AG10803 (cell line): ENCODE measurements around the gene DCUN1D2.

Source experiments
- DNase-seq: peaks from one replicate; pipeline ENCODE4 v3.0.0; 2010; ENCODE audit warnings: low read depth
- H3K4me3 ChIP-seq: 2 replicates; pipeline ENCODE4 v1.5.1; 2011; ENCODE audit warnings: mild to moderate bottlenecking, low read length, control low read depth
- CTCF ChIP-seq: conservative IDR thresholded peaks from 2 replicates; pipeline ENCODE4 v1.5.1; 2011; ENCODE audit warnings: mild to moderate bottlenecking, low read length, control low read depth, inconsistent platforms

DCUN1D2 gene

GRCh38 chr13:113464476-113464875 lies 26.0 kb downstream of the DCUN1D2 start:
- no peak for TF ChIP-seq CTCF

GRCh38 chr13:113461022-113461751 lies 29.3 kb downstream of the DCUN1D2 start:
- TF ChIP-seq CTCF = no peak
- no peak overlapping the region for H3K4me3 ChIP-seq
- DNase-seq = no peak

More at GRCh38 chr13:113464476-113464875, 26.0 kb downstream of the DCUN1D2 start:
- no peak overlapping the region for H3K4me3 ChIP-seq
- no peak for DNase-seq

- no peak for DNase-seq
- no peak for TF ChIP-seq CTCF
- no peak overlapping the region for H3K4me3 ChIP-seq
Measured at GRCh38 chr13:113460599-113460998, 29.9 kb downstream of the DCUN1D2 start.

GRCh38 chr13:113460064-113460555 lies 30.4 kb downstream of the DCUN1D2 start:
- H3K4me3 ChIP-seq = no peak overlapping the region
- no peak for TF ChIP-seq CTCF
- DNase-seq = no peak

- peak; percentile 28 for TF ChIP-seq CTCF
- DNase-seq = no peak
Measured at GRCh38 chr13:113458253-113459065, 32.1 kb downstream of the DCUN1D2 start.

GRCh38 chr13:113457510-113457909 lies 33.0 kb downstream of the DCUN1D2 start:
- TF ChIP-seq CTCF = no peak
- H3K4me3 ChIP-seq = no peak overlapping the region
- no peak for DNase-seq

More at GRCh38 chr13:113458253-113459065, 32.1 kb downstream of the DCUN1D2 start:
- H3K4me3 ChIP-seq = no peak overlapping the region
